KG1 (cell line): ENCODE results near the gene CRIP1.

Source experiments
- DNase-seq: peaks from one replicate; lab custom pipeline; 2025; lab: John Stamatoyannopoulos, UW

The CRIP1 gene

GRCh38 chr14:105486163-105486973 is at the start of gene CRIP1:
TSS of gene CRIP1 (plus strand) at chr14:105486886. CDS start at chr14:105487260, 374 bp downstream.
- no peak for DNase-seq

- DNase-seq, result no peak
Observed at GRCh38 chr14:105436891-105437722, 49.6 kb upstream of the CRIP1 start.

GRCh38 chr14:105437723-105438500 is 48.8 kb upstream of the CRIP1 start:
- DNase-seq, result no peak

GRCh38 chr14:105439179-105439578 is 47.5 kb upstream of the CRIP1 start:
- no peak for DNase-seq

- no peak for DNase-seq
Observed at GRCh38 chr14:105439710-105440553, 46.8 kb upstream of the CRIP1 start.

GRCh38 chr14:105440554-105440900 is 46.2 kb upstream of the CRIP1 start:
- no peak for DNase-seq

- DNase-seq, result no peak
Observed at GRCh38 chr14:105440992-105441391, 45.7 kb upstream of the CRIP1 start.

- no peak for DNase-seq
Observed at GRCh38 chr14:105442125-105442524, 44.6 kb upstream of the CRIP1 start.

- DNase-seq, result no peak
Observed at GRCh38 chr14:105442834-105443233, 43.9 kb upstream of the CRIP1 start.

- DNase-seq, result no peak
Observed at GRCh38 chr14:105444859-105445258, 41.8 kb upstream of the CRIP1 start.

GRCh38 chr14:105445290-105445689 is 41.4 kb upstream of the CRIP1 start:
- no peak for DNase-seq

GRCh38 chr14:105445901-105446845 is 40.5 kb upstream of the CRIP1 start:
- DNase-seq, result no peak

GRCh38 chr14:105446971-105447370 is 39.7 kb upstream of the CRIP1 start:
- DNase-seq, result no peak

- DNase-seq, result no peak
Observed at GRCh38 chr14:105447651-105448640, 38.7 kb upstream of the CRIP1 start.

GRCh38 chr14:105448706-105449111 is 38.0 kb upstream of the CRIP1 start:
- no peak for DNase-seq

GRCh38 chr14:105449276-105450122 is 37.2 kb upstream of the CRIP1 start:
- DNase-seq, result no peak

GRCh38 chr14:105450123-105450505 is 36.6 kb upstream of the CRIP1 start:
- DNase-seq, result no peak
